SKM-1 treated with dmso at 0.1 percent for 144 hours (cell line): ENCODE results near the gene GNAZ.
"Not testable (repeated sequence)": the region's sequence is repeated elsewhere in the genome, so short reads cannot be mapped to it uniquely, and the experiment has no call there.

Experiments
- DNase-seq: peaks from one replicate; lab custom pipeline; 2025; ENCODE audit not compliant: unreplicated experiment; lab: John Stamatoyannopoulos, UW

The GNAZ gene

GRCh38 chr22:23070418-23071229, at the start of gene GNAZ:
GNAZ (plus strand) TSS chr22:23070519; CDS start chr22:23095696, 25,177 bp downstream.
- DNase-seq = peak; percentile 17

GRCh38 chr22:23020659-23021293, 49.5 kb upstream of the GNAZ start:
- DNase-seq = no peak

- DNase-seq = not testable (repeated sequence)
Measured at GRCh38 chr22:23021660-23022353, 48.5 kb upstream of the GNAZ start.

- no peak for DNase-seq
Measured at GRCh38 chr22:23023294-23023693, 47.0 kb upstream of the GNAZ start.

- no peak for DNase-seq
Measured at GRCh38 chr22:23026777-23027176, 43.5 kb upstream of the GNAZ start.

GRCh38 chr22:23027849-23028248, 42.5 kb upstream of the GNAZ start:
- DNase-seq = not testable (repeated sequence)

- no peak for DNase-seq
Measured at GRCh38 chr22:23029521-23030228, 40.6 kb upstream of the GNAZ start.

- DNase-seq = no peak
Measured at GRCh38 chr22:23031381-23031780, 38.9 kb upstream of the GNAZ start.

- no peak for DNase-seq
Measured at GRCh38 chr22:23031786-23032185, 38.5 kb upstream of the GNAZ start.

- no peak for DNase-seq
Measured at GRCh38 chr22:23032658-23033057, 37.7 kb upstream of the GNAZ start.

- DNase-seq = no peak
Measured at GRCh38 chr22:23033116-23033905, 37.0 kb upstream of the GNAZ start.

GRCh38 chr22:23034621-23035556, 35.4 kb upstream of the GNAZ start:
- DNase-seq = no peak

- no peak for DNase-seq
Measured at GRCh38 chr22:23035557-23036277, 34.6 kb upstream of the GNAZ start.

- DNase-seq = peak; percentile 33
Measured at GRCh38 chr22:23036684-23037428, 33.5 kb upstream of the GNAZ start.

- DNase-seq = peak; percentile 50
Measured at GRCh38 chr22:23037429-23038333, 32.6 kb upstream of the GNAZ start.

GRCh38 chr22:23038334-23038642, 32.0 kb upstream of the GNAZ start:
- DNase-seq = no peak

GRCh38 chr22:23038902-23039301, 31.4 kb upstream of the GNAZ start:
- no peak for DNase-seq
